ENCODE measurements around the gene CYP2U1.

GRCh38 chr4:107997794-107998193 is 66.4 kb downstream of the CYP2U1 start:
- no peak for TF ChIP-seq MYC (IDR thresholded peaks at IDR 0.05; ENCODE audit: low read depth, low read length)
- TF ChIP-seq MAX (IDR thresholded peaks at IDR 0.05; ENCODE audit: insufficient read depth, insufficient read length): no peak
- no peak for TF ChIP-seq CTCF (IDR thresholded peaks at IDR 0.05; ENCODE audit: extremely low read depth in 1 of 2, insufficient read depth in 1 of 2, low read depth in 1 of 2, low read length in 2 of 2)
- TF ChIP-seq EZH2 (IDR thresholded peaks at IDR 0.05; ENCODE audit: borderline replicate concordance, low read depth, low read length, severe bottlenecking): no peak
- no peak for TF ChIP-seq POLR2AphosphoS5 (IDR thresholded peaks at IDR 0.05; ENCODE audit: insufficient read depth, low read depth, low read length)
- no peak for TF ChIP-seq POLR2A (IDR thresholded peaks at IDR 0.05; ENCODE audit: low read depth, low read length)
- TF ChIP-seq FOS (IDR thresholded peaks at IDR 0.05; ENCODE audit: borderline replicate concordance, insufficient read depth, low read length): no peak
